Measurements from ENCODE around the gene TPK1.
"Not testable (repeated sequence)": the region's sequence is repeated elsewhere in the genome, so short reads cannot be mapped to it uniquely, and the experiment has no call there.

The TPK1 gene

DNA sequence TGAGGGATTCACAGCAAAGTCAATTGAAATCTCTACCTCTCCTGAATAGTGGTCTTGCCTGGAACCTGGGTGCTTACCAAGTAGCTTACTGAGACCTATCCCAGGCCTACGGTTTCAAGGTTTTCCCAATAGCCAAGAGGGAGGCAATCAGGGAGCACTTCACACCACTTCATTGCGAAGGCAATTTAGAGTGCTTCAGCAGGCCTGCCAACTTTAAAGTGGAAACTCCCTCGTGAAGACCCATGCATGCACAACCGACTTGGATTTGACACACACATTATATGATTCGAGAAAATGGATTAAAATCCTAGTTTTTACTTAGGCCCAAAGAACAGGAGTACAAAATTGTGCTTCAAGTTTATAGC lies 380.8 kb downstream of the TPK1 start:
- no peak for DNase-seq

DNA sequence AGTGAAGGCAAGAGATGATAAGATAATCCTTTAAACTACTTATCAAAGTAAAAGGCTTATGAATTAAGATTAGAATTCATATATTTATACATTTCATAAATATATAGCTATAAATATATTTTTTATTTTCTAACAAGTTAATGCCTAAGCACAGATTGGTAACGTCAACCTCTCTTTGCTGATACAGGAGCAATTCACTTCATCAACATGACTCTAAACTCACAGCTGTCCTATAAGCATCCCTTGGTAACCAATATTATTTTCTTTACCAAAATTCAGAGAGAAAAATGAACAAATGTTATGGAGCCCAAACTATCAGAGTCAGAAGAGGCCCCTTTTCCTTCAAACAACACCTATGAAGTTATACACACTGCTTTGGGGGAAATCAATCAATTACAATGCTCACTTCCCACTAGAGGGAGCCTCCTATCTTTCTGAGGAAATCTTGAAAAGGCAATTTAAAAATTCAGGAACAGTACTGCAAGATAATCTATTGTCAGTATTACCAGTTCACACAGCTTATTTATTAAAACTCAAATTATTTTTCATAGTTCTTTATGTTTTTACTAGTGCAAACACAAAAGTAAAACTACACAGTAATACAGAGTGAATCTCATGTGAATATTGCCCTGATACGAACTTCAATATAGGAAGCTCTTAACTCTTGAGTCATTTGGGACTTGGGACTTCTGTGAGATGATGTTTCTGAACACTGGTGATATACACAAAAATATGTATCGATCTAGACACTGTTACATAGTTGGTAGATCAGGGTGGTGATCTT lies 381.4 kb downstream of the TPK1 start:
- no peak for DNase-seq

DNA sequence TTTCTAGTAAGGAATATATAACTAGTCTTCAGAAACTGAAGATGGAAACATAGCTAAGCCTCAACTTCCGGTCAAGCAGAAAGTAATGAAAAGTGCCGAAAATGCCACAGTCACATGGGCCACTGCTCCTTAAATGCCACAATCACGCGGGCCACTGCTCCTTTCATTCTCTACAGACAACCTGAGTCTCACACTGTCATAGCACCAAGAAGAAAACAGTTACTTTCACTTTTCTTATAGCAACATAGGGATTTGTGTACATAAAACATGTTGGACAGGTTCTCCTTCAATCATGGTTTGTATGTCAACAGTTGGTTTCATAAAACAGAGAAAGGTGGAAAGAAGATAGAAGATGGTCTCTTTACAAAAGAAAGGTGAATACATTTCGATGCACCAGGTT lies 383.8 kb downstream of the TPK1 start:
- no peak for DNase-seq

GRCh38 chr7:144445590-144445989 lies 390.3 kb downstream of the TPK1 start:
- no peak for DNase-seq

DNA sequence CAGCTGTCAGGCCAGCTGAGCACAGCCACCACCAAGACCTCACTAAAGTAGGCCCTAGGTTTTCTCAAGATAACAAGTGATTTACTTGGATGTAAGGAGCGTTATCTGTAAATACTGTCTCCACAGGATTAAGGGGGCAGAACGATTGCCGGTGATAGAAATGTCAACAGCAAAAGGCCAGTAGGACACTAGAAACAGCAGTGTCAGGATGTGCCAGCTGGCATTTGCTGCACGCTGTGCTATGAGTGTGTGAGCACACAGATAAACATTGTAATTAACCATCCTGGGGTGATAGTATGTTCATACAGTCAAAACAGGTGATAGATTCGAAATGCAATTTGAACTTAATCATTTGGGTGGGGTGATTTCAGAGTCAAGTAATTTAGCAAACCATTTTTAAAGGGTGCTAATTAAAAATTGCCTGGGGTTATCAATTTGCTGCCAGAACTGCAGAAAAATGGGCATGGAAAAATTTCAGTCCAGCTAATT lies 396.1 kb downstream of the TPK1 start:
- no peak for DNase-seq

GRCh38 chr7:144438759-144439158 lies 397.1 kb downstream of the TPK1 start:
- no peak for DNase-seq

DNA sequence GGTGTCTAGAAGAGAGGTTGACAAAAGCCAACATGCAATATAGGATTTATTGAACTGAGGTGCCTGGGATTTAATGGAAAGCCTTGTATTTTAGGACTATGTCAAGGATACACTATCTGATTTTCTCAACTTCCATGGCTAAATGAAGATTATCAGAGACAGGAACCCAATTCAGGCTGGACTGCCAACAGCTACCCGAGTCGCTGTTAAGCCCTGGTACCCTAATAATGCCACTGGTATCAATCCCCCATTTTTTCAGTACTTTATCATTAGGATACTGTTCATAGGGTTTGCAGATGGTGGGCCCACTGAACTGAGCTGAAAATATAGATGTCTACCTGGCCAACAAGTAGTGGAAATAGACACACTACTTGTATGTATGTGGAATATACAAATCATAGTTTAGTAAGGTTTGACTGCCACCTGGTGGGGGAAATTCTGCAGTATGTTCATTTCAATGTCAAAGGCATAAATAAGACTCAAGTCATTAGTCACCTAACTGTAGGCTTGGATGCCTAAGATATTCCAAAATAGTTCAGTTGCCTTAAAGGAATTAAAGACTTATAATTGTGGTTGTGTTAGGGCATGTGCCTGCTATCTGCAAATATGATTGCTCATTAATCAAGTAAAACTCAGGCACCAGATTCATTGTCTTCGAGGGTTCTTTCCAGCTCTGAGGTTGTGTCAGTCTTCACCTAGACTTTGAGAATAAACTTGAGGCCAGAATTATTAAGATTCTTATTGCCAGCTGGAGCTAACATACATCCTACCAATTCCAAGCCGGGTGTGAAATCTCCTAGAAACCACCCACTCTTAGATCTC lies 398.3 kb downstream of the TPK1 start:
- peak; percentile 22 for DNase-seq

GRCh38 chr7:144436500-144436899 lies 399.4 kb downstream of the TPK1 start:
- no peak for DNase-seq

DNA sequence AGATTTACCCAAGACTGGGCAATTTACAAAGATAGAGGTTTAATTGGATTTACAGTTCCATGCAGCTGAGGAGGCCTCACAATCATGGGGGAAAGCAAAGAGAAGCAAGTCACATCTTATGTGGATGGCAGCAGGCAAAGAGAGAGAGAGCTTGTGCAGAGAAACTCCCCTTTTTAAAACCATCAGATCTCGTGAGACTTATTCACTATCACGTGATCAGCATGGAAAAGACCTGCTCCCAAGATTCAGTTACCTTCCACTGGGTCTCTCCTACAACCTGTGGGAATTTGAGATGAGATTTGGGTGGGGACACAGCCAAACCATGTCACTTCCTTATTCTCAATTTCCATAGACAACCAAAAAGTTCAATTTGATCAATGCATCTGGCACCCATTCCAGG lies 407.4 kb downstream of the TPK1 start:
- no peak for DNase-seq

GRCh38 chr7:144427539-144427938 lies 408.3 kb downstream of the TPK1 start:
- not testable (repeated sequence) for DNase-seq

- DNase-seq = not testable (repeated sequence)
These were observed 416.9 kb downstream of the TPK1 start for GRCh38 chr7:144418931-144419330.

DNA sequence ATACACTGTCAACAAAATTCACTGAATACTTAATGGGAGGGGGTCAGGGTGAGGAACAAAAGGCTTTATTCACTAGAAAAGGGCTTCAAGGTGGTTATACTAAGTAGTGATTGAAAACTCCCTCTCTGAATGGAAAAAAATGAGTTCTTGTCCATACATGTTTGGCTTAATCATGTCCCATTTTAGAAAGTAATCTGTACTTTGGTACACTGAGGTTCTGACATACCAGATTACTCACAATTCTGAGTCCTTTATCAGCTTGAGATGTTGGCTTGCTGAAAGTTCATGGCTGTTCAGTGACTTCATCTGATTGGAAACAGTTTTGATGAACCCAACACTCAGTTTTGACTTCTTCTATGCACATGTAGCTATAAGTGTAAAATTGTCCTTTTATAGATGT lies 419.5 kb downstream of the TPK1 start:
- DNase-seq = no peak

GRCh38 chr7:144415858-144416257 lies 420.0 kb downstream of the TPK1 start:
- DNase-seq = no peak

- no peak for DNase-seq
These were observed 421.0 kb downstream of the TPK1 start for GRCh38 chr7:144414815-144415214.

DNA sequence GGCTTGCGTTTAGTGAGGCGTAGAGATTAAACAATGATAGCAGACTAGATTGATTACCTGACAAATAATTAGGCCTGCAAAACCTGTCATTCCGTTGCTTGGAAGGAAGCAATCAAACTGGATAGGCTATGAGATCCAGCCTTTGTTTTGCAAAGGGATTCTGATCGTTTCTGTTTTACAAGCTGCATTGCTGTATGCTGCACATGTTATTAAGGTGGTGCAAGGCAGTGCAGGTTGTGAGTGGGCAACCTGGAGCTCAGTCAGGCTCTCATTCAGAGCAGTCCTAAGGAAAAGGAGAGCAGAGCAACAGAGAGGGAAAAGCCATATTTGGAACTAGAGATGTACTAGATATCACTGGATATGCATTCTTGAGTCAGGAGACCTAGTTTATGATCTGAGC lies 425.4 kb downstream of the TPK1 start:
- no peak for DNase-seq

DNA sequence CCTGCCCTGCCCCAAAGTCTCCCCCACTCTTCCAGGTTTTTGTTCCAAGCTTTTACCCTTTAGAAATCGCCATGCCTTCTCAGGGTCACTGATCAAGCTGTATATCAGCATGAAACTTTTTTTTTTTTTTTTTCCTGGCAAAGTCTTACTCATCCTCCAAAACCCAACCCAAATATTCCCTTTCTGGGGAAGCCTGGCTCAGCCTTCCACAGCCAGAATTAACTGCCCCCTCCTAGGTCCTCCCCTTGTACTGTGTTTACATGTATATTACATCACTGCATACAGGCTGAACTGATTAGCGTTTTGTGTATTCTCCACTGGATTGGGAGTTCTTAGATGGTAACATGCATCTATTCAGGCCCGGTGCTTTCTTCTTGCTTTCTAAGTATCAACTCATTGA lies 427.7 kb downstream of the TPK1 start:
- no peak for DNase-seq

DNA sequence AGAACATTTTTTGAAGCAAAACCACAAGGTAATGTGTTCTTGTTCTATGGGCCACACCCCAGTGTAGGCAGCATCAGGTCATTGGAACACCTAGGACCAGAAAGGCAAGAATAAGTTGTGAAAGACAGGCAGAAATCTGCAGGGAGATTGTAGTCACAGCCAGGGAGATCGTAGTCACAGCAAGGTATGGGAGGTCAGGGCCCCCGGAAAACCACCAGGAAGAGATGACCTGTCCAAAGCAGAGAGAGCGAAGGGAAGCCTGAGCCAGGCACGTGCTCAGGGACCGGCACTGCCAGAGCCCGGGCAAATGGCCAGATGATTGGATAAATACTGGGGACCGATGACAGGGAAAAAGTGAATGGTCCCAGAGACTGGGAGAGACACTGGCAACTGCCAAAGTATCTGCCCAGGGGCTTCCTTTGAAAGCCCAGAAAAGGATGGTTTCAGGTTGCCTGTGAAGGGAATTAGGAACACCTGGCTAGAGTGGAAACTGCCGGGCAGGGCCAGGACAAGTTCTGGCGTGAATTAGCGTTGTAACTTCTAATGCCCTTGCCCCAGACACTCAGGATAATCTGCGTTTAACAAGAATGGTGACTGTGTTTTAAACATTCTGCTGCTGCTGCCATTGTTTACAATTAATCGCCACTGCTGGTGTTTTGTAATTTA lies 428.5 kb downstream of the TPK1 start:
- DNase-seq = peak; percentile 14

DNA sequence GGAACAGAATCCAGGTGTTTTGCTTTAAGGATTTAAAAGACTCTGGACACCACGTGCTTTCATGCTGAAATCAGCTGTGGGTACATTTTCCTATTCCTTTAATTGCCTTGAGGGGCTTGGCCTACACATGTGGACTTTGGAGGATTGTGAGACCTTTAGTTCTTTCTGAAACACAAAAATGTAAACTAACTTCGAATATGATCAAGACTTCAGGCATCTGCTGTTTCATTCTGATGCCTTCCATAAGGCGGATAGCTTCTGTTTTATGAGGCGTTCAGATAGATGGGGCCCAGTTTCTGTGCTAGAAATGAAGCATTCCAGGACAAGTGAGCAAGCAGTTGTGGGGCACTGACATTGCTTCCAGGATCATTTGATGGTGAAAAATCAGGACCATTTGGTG lies 430.9 kb downstream of the TPK1 start:
- DNase-seq = no peak

DNA sequence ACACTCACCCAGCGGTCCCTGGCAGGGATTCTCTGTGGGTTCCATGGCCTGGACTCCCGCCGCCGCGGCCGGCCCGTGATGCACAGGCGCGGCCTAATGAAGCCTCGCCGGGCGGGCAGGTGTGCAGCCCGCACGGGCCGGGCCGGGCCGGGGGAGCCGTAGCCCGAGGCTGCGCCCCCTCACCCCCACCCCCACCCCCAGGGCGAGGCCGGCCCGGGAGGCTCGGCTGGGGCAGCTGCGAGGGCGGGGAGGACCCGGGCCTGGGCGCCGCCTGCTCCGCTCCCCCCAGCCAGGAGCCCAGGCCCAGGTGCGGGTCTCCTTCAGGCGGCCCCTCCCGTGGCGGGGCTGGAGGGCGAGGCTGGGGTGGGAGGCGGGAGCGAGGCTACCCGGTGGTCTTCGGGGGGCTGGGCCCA lies 432.2 kb downstream of the TPK1 start, which contains the start of gene NOBOX:
Gene NOBOX (minus strand): TSS at position 45 of the 413 bp plus-strand sequence.
- no peak for DNase-seq

DNA sequence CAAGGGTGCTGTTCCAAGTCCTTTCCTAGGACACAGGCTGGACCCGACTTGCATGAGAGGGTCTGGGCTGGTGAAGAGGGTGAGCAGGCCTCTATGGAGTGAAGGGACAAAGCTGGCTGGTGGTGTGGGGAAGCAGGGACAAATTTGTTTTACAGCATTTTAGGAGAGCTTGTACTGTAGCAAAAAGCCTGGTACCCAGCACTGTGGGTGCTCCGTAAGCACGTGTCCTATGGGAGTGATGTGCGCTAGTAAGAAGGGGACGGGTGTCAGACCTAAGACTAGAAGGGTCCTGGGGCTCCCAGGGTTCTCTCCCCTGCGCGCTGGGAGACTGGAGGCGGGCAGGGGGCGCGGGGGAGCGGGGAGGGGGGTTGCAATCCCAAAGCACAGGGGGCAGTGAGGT lies 432.8 kb downstream of the TPK1 start:
- no peak for DNase-seq

Data from DMS79 treated with DMSO at 0.1 percent for 48 hours (cell line).